OCI-LY7 (cell line): ENCODE results near the gene IGFALS.

Experiments
- CTCF ChIP-seq: fragments of 200-600 bp; sonication (generic); conservative IDR thresholded peaks from 2 replicates; pipeline ENCODE4 v1.5.1; 2014; ENCODE audit warnings: mild to moderate bottlenecking, antibody characterized with exemption, low read length, moderate library complexity, mixed read lengths
- EZH2phosphoT487 ChIP-seq: fragments of 200-600 bp; sonication (generic); IDR thresholded peaks from 2 replicates; pipeline ENCODE4 v1.6.1; 2018; ENCODE audit warnings: low read depth, borderline replicate concordance, mild to moderate bottlenecking, mixed run types, antibody characterized with exemption, low read length, moderate library complexity, mixed read lengths

DNA sequence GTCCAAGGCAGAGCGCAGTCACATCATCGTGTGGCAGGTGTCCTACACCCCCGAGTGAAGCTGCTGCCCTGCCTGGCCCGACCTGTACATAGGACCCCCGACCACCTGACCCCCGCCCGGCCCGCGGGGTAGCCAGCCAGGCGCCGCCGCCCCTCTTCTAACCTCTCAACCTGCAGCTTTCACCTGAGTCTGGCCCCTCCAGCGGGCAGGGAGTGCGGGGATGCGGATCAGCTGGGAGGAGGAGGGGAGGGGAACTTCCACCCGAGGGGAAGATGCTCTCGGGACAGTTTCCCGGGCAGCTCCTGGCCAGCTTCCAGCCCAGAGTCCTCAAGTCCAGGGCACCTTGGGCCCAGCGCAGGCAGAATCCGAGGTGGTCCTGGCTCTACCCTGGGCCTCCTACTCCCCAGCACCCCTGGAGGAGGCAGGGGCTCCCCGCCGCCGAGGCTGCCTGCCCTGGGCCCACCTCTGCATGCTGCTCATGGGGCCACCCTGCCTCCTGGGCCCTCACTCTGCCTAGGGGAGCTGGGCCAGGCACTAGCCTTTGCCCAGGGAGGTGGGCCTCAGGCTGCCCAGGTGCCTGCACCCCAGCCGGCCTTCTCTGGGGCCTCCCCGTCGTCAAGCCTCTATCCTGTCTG, 24.6 kb downstream of the IGFALS start:
- TF ChIP-seq EZH2phosphoT487: no peak
- TF ChIP-seq CTCF: no peak
